H9 (cell line): ENCODE measurements around the gene CHCHD4. TPM values are rescaled to one million over a fixed set of nuclear protein-coding genes. Genes with fewer than 3 reads are reported as not detected.
A peak's percentile ranks its signal among the peaks of the same experiment; 100 is the strongest.

Source experiments
- DNase-seq: peaks from one replicate; pipeline ENCODE4 v3.0.0-alpha.2; 2017
- H2AFZ ChIP-seq: one replicate; pipeline ENCODE4 v1.6.1; 2013; ENCODE audit warnings: mild to moderate bottlenecking, low read length, control low read depth, moderate library complexity
- H2AK5ac ChIP-seq: 2 replicates; pipeline ENCODE4 v1.6.1; 2013; ENCODE audit warnings: low read length, control low read depth, mixed read lengths; ENCODE audit not compliant: insufficient read length
- H2BK120ac ChIP-seq: one replicate; pipeline ENCODE4 v1.6.1; 2013; ENCODE audit warnings: low read depth, mild to moderate bottlenecking, low read length, control low read depth, inconsistent platforms; ENCODE audit not compliant: poor library complexity, severe bottlenecking
- H2BK12ac ChIP-seq: 2 replicates; pipeline ENCODE4 v1.6.1; 2013; ENCODE audit warnings: low read length, control low read depth, mixed read lengths, low read depth; ENCODE audit not compliant: insufficient read length
- H2BK15ac ChIP-seq: 2 replicates; pipeline ENCODE4 v1.6.1; 2013; ENCODE audit warnings: low read depth, low read length, control low read depth
- H2BK20ac ChIP-seq: one replicate; pipeline ENCODE4 v1.6.1; 2013; ENCODE audit warnings: low read depth, mild to moderate bottlenecking, low read length, control low read depth, inconsistent platforms; ENCODE audit not compliant: poor library complexity, severe bottlenecking
- H2BK5ac ChIP-seq: 2 replicates; pipeline ENCODE4 v1.6.1; 2013; ENCODE audit warnings: low read length, control low read depth, mixed read lengths; ENCODE audit not compliant: insufficient read length
- H3K14ac ChIP-seq: 2 replicates; pipeline ENCODE4 v1.6.1; 2013; ENCODE audit warnings: low read length, control low read depth; ENCODE audit not compliant: insufficient read depth
- H3K18ac ChIP-seq: 2 replicates; pipeline ENCODE4 v1.6.1; 2013; ENCODE audit warnings: low read depth, mild to moderate bottlenecking, mixed read lengths, low read length, control low read depth; ENCODE audit not compliant: insufficient read length
- H3K23ac ChIP-seq: 2 replicates; pipeline ENCODE4 v1.6.1; 2013; ENCODE audit warnings: low read length, control low read depth, mixed read lengths, low read depth; ENCODE audit not compliant: insufficient read length
- H3K23me2 ChIP-seq: 2 replicates; pipeline ENCODE4 v1.6.1; 2013; ENCODE audit warnings: low read depth, mild to moderate bottlenecking, mixed read lengths, low read length, control low read depth; ENCODE audit not compliant: insufficient read length, poor library complexity, severe bottlenecking
- H3K27ac ChIP-seq: 2 replicates; pipeline ENCODE4 v1.5.1; 2013; ENCODE audit warnings: low read length, control low read depth, mixed read lengths, low read depth; ENCODE audit not compliant: insufficient read length
- H3K27me3 ChIP-seq: 2 replicates; pipeline ENCODE4 v1.6.1; 2013; ENCODE audit warnings: low read length, control low read depth, inconsistent platforms; ENCODE audit not compliant: insufficient read depth
- H3K4ac ChIP-seq: 2 replicates; pipeline ENCODE4 v1.6.1; 2013; ENCODE audit warnings: low read depth, mild to moderate bottlenecking, control low read depth, inconsistent platforms, low read length, moderate library complexity
- H3K4me1 ChIP-seq: 2 replicates; pipeline ENCODE4 v1.6.1; 2013; ENCODE audit warnings: low read length, control low read depth, inconsistent platforms; ENCODE audit not compliant: insufficient read depth
- H3K4me2 ChIP-seq: 2 replicates; pipeline ENCODE4 v1.6.1; 2013; ENCODE audit warnings: low read length, control low read depth, mixed read lengths; ENCODE audit not compliant: insufficient read length, insufficient read depth
- H3K56ac ChIP-seq: 2 replicates; pipeline ENCODE4 v1.6.1; 2013; ENCODE audit warnings: low read depth, mild to moderate bottlenecking, mixed read lengths, low read length, control low read depth; ENCODE audit not compliant: insufficient read length
- H3K79me1 ChIP-seq: 2 replicates; pipeline ENCODE4 v1.6.1; 2013; ENCODE audit warnings: low read depth, mild to moderate bottlenecking, moderate library complexity, low read length, control low read depth, inconsistent platforms; ENCODE audit not compliant: insufficient read depth, poor library complexity, severe bottlenecking
- H3K79me2 ChIP-seq: 2 replicates; pipeline ENCODE4 v1.6.1; 2013; ENCODE audit warnings: low read length, control low read depth, inconsistent platforms; ENCODE audit not compliant: insufficient read depth
- H3K9ac ChIP-seq: 2 replicates; pipeline ENCODE4 v1.6.1; 2013; ENCODE audit warnings: low read length, control low read depth, mixed read lengths; ENCODE audit not compliant: insufficient read length; ENCODE audit errors: extremely low read depth
- H3K9me3 ChIP-seq: one replicate; pipeline ENCODE4 v1.6.1; 2013; ENCODE audit warnings: low read depth, low read length, inconsistent platforms; ENCODE audit not compliant: control insufficient read depth
- H3T11ph ChIP-seq: one replicate; pipeline ENCODE4 v1.6.1; 2013; ENCODE audit warnings: mild to moderate bottlenecking, low read length, control low read depth, inconsistent platforms
- H4K20me1 ChIP-seq: one replicate; pipeline ENCODE4 v1.6.1; 2013; ENCODE audit not compliant: control insufficient read depth, insufficient read length, insufficient read depth
- H4K5ac ChIP-seq: 2 replicates; pipeline ENCODE4 v1.6.1; 2013; ENCODE audit warnings: low read depth, mild to moderate bottlenecking, mixed read lengths, low read length, control low read depth; ENCODE audit not compliant: insufficient read length
- H4K8ac ChIP-seq: replicated peaks from 2 replicates; pipeline ENCODE4 v1.6.1; 2013; ENCODE audit warnings: low read length, control low read depth, mixed read lengths, low read depth; ENCODE audit not compliant: insufficient read length
- H4K91ac ChIP-seq: 2 replicates; pipeline ENCODE4 v1.6.1; 2013; ENCODE audit warnings: low read depth, mild to moderate bottlenecking, moderate library complexity, mixed read lengths, low read length, control low read depth; ENCODE audit not compliant: insufficient read length
- H3K27ac Mint-ChIP-seq, 3 experiments: 2 replicates in 2 of 3; 3 replicates in 1 of 3; pipeline ENCODE4 v1.8.0; 2020 to 2021; ENCODE audit warnings: mixed read lengths in 3 of 3, mild to moderate bottlenecking in 1 of 3, moderate library complexity in 1 of 3
- H3K27me3 Mint-ChIP-seq: 2 replicates; pipeline ENCODE4 v1.8.0; 2021; ENCODE audit warnings: low read depth, mild to moderate bottlenecking, moderate library complexity, mixed read lengths
- H3K36me3 Mint-ChIP-seq, 3 experiments: 2 replicates in 2 of 3; 3 replicates in 1 of 3; pipeline ENCODE4 v1.8.0; 2020 to 2021; ENCODE audit warnings: low read depth in 3 of 3, mixed read lengths in 3 of 3; ENCODE audit not compliant: insufficient read depth in 1 of 3
- H3K4me1 Mint-ChIP-seq, 2 experiments: 2 replicates each; pipeline ENCODE4 v1.8.0; 2020; ENCODE audit warnings: mixed read lengths in 2 of 2
- H3K4me3 Mint-ChIP-seq, 2 experiments: 2 replicates in 1 of 2; 3 replicates in 1 of 2; pipeline ENCODE4 v1.8.0; 2020 to 2021; ENCODE audit warnings: mild to moderate bottlenecking in 2 of 2, mixed read lengths in 2 of 2, moderate library complexity in 1 of 2
- H3K9me3 Mint-ChIP-seq, 2 experiments: 2 replicates in 1 of 2; 3 replicates in 1 of 2; pipeline ENCODE4 v1.8.0; 2020; ENCODE audit warnings: mild to moderate bottlenecking in 2 of 2, mixed read lengths in 2 of 2, moderate library complexity in 1 of 2
- WGBS: extraction: QIAGEN DNeasy Blood & Tissue Kit; methylation state at CpG from one replicate; pipeline ENCODE4 v1.1.7; 2013; ENCODE audit warnings: missing lambda C conversion rate, low lambda C conversion rate, mixed read lengths; ENCODE audit not compliant: insufficient read length; ENCODE audit errors: extremely low coverage; 5-methylcytosine and 5-hydroxymethylcytosine counted together
- total RNA-seq: library from RNA; stranded (reverse); gene quantifications from 2 replicates; pipeline ENCODE4 v1.2.1, GENCODE V29; 2021
- TF ChIP-seq, protein P1 (sequence below): fragments of 200-600 bp; sonication (generic); conservative IDR thresholded peaks from 3 replicates; pipeline ENCODE4 v1.8.0; 2021; ENCODE audit warnings: antibody characterized with exemption, mild to moderate bottlenecking

Gene CHCHD4
- total RNA-seq, 1 experiment from 2014 or later, result 13.7 TPM

GRCh38 chr3:14153663-14154062 lies 29.0 kb upstream of the CHCHD4 start:
- Mint-ChIP-seq H3K27ac (no peak overlapping the region; a peak in 2 of 7 replicates), H3K36me3 (peaks cover 16 to 64% (median 59%) of the 10 kb centered on the region in 3 experiments; a peak in 6 of 7 replicates), H3K4me3 (no peak overlapping the region), H3K27me3 (no peaks in the 10 kb centered on the region), H3K4me1 (peaks cover 0 to 6% of the 10 kb centered on the region in 2 experiments; a peak in 2 of 4 replicates), H3K9me3 (no peaks in the 10 kb centered on the region)
- no peak overlapping the region for H3T11ph ChIP-seq
- H4K5ac ChIP-seq, result no peak overlapping the region
- H2BK120ac ChIP-seq, result no peak overlapping the region
- WGBS, result no CpG with 5 or more reads among the region's 6 CpGs
- TF ChIP-seq, protein P1, sequence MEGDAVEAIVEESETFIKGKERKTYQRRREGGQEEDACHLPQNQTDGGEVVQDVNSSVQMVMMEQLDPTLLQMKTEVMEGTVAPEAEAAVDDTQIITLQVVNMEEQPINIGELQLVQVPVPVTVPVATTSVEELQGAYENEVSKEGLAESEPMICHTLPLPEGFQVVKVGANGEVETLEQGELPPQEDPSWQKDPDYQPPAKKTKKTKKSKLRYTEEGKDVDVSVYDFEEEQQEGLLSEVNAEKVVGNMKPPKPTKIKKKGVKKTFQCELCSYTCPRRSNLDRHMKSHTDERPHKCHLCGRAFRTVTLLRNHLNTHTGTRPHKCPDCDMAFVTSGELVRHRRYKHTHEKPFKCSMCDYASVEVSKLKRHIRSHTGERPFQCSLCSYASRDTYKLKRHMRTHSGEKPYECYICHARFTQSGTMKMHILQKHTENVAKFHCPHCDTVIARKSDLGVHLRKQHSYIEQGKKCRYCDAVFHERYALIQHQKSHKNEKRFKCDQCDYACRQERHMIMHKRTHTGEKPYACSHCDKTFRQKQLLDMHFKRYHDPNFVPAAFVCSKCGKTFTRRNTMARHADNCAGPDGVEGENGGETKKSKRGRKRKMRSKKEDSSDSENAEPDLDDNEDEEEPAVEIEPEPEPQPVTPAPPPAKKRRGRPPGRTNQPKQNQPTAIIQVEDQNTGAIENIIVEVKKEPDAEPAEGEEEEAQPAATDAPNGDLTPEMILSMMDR, result no peak
- H4K91ac ChIP-seq, result no peak overlapping the region
- no peak overlapping the region for H3K27ac ChIP-seq
- no peak overlapping the region for H3K18ac ChIP-seq
- no peak overlapping the region for H3K9ac ChIP-seq
- H2BK12ac ChIP-seq, result no peak overlapping the region
- H4K20me1 ChIP-seq, result no peaks in the 10 kb centered on the region
- no peak overlapping the region for H2AK5ac ChIP-seq
- no peak overlapping the region for H2BK15ac ChIP-seq
- H3K4me1 ChIP-seq, result no peaks in the 10 kb centered on the region
- H3K79me1 ChIP-seq, result no peaks in the 10 kb centered on the region
- no peak overlapping the region for H2BK20ac ChIP-seq
- H3K79me2 ChIP-seq, result no peaks in the 10 kb centered on the region
- H2AFZ ChIP-seq, result no peak overlapping the region
- H3K4me2 ChIP-seq, result no peak overlapping the region
- peak; percentile 19 for DNase-seq
- no peak overlapping the region for H4K8ac ChIP-seq
- no peak overlapping the region for H2BK5ac ChIP-seq
- H3K9me3 ChIP-seq, result no peaks in the 10 kb centered on the region
- H3K23ac ChIP-seq, result no peak overlapping the region
- no peak overlapping the region for H3K56ac ChIP-seq
- no peaks in the 10 kb centered on the region for H3K23me2 ChIP-seq
- H3K4ac ChIP-seq, result no peak overlapping the region
- no peak overlapping the region for H3K14ac ChIP-seq
- H3K27me3 ChIP-seq, result no peaks in the 10 kb centered on the region
